ENCODE results near the gene HACD2.

- TF ChIP-seq CTCF (IDR thresholded peaks at IDR 0.05 in 2 of 3, conservative IDR thresholded peaks at IDR 0.05 in 1 of 3; ENCODE audit: insufficient read depth in 2 of 3, low read depth in 1 of 3, low read length in 3 of 3) (no peak), NUFIP1 (IDR thresholded peaks at IDR 0.05; ENCODE audit: partially characterized antibody) (no peak), USF1 (CRISPR knock-in tag; IDR thresholded peaks at IDR 0.05) (no peak), NCOA2 (IDR thresholded peaks at IDR 0.05; ENCODE audit: partially characterized antibody in 2 of 2) (no peak), ZNF274 (IDR thresholded peaks at IDR 0.05; ENCODE audit: borderline replicate concordance, low read depth, low read length) (no peak), ZBTB7A (IDR thresholded peaks at IDR 0.05; ENCODE audit: borderline replicate concordance, control insufficient read depth, low read depth, low read length) (no peak), JUN (IDR thresholded peaks at IDR 0.05; ENCODE audit: borderline replicate concordance, low read depth, low read length) (no peak), JUN (CRISPR knock-in tag; IDR thresholded peaks at IDR 0.05; ENCODE audit: borderline replicate concordance) (no peak), POLR2AphosphoS5 (IDR thresholded peaks at IDR 0.05; ENCODE audit: control insufficient read depth, insufficient read depth, low read depth, low read length) (no peak), FOS (IDR thresholded peaks at IDR 0.05; ENCODE audit: extremely low read depth, insufficient read length) (no peak), ETS1 (conservative IDR thresholded peaks at IDR 0.05; ENCODE audit: control insufficient read depth, low read depth, low read length) (no peak), OTX1 (CRISPR knock-in tag; IDR thresholded peaks at IDR 0.05) (no peak), ZNF76 (CRISPR knock-in tag; IDR thresholded peaks at IDR 0.05; ENCODE audit: borderline replicate concordance) (no peak), ELK1 (CRISPR knock-in tag; IDR thresholded peaks at IDR 0.05) (no peak), ESRRA (IDR thresholded peaks at IDR 0.05; ENCODE audit: borderline replicate concordance, low read depth) (no peak)
Measured at GRCh38 chr3:123520656-123521055, 64.2 kb downstream of the HACD2 start.
